Coronary artery (tissue), 2 donors: Measurements from ENCODE around the gene BCAR1.

ENCODE experiments used
- DNase-seq: peaks from one replicate; pipeline ENCODE4 v3.0.0-alpha.2; 2017; ENCODE audit warnings: low spot score
- H3K27ac ChIP-seq, 2 donors: fragments of 200-600 bp; sonication (generic); one replicate each; pipeline ENCODE4 v1.5.1; 2016 to 2019
- H3K4me3 ChIP-seq: fragments of 200-600 bp; sonication (generic); 2 replicates; pipeline ENCODE4 v1.5.1; 2016; ENCODE audit warnings: mild to moderate bottlenecking, moderate library complexity
- CTCF ChIP-seq: fragments of 200-600 bp; sonication (generic); IDR thresholded peaks from one replicate; pipeline ENCODE4 v1.5.1; 2019; ENCODE audit warnings: antibody characterized with exemption

BCAR1 gene

GRCh38 chr16:75236232-75236631 lies 15.2 kb downstream of the BCAR1 start:
- TF ChIP-seq CTCF: no peak

DNA sequence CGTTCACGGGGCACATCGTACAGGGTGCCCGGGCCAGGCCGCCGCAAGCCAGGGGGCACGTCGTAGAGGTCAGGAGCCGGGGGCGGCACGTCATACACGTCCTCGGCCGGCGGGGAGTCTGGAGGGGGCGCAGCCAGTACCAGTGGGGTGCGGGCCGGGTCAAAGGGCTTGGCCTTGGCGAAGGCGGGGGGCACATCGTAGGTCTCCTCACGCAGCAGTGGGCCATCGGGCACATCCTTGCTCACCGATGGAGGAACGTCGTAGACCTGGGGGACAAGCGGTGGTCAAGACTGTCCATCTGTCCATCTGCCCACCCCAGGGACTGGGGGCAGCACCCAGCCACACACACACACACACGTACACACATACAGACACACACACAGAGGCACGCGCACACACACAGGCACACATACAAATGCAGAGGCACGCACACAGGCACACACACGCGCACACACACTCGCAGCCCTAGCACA lies 15.7 kb downstream of the BCAR1 start:
- no peak overlapping the region for H3K4me3 ChIP-seq
- no peak for TF ChIP-seq CTCF
- no peak for DNase-seq
- peak overlapping the region in 1 of 2 donors; percentile 94 for H3K27ac ChIP-seq

More at GRCh38 chr16:75236232-75236631, 15.2 kb downstream of the BCAR1 start:
- Histone ChIP-seq H3K4me3 (no peak overlapping the region), H3K27ac (peak overlapping the region in 1 of 2 donors; percentile 94)
- DNase-seq: no peak

DNA sequence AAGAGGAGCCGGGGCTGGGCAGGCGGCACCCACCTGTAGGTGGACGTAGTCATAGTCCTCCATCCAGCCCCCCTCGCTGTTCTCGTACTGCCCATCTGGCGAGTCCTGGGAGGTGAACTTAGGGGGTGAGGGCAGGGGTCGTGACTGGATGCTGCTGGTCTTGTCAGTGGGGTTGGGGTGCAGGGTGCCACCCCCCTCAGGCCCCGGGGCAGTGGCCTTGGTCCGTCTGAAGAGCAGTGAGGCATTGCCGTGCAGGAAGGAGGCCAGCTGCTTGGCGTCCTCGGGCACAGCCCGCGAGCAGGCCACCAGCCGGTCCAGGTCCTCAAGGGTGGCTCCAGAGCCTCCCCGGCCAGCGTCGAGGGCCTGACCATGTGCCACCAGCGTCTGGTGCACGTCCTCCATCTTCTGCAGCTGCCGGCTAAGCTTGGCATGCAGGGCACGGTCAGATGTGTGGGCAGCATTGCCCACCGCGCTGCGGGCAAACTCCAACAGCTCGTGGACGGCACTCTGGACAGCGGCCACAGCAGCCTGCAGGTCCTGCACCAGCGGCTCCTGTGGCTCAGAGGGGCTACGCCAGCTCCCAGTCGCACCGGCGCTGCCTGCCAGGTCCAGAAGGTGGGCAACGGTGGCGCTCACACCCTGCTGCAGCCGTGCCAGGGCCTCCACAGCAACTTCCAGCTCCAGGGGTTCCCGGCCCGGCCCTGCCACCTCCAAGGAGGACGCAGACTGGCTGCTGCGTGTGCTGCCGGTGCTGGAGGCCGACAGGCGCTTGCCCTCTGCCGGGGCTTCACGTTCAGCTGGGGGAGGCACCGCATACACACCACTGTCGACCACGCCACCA lies 16.3 kb downstream of the BCAR1 start:
- DNase-seq: no peak
- Histone ChIP-seq H3K4me3 (no peak overlapping the region), H3K27ac (peak overlapping the region; percentile 60 to 94)
- no peak for TF ChIP-seq CTCF

DNA sequence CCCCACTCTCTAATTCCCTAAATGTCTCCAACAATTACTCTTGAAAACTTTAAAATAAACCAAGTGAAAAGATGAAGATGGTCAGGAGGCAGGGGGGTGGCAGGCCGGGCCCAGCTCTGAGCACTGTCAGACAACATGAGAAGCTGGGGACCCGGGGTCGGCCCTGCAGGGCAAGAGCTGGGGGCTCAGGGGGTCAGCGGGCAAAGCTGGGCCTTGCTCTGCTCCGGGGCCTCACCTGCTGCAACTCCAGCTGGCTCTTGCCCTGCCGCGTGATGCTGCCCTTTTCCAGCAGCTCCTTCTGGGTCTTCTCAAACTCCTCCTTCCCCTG lies 17.8 kb downstream of the BCAR1 start:
- DNase-seq: no peak
- peak overlapping the region in 1 of 2 donors; percentile 94 for H3K27ac ChIP-seq
- no peak overlapping the region for H3K4me3 ChIP-seq
- TF ChIP-seq CTCF: no peak

DNA sequence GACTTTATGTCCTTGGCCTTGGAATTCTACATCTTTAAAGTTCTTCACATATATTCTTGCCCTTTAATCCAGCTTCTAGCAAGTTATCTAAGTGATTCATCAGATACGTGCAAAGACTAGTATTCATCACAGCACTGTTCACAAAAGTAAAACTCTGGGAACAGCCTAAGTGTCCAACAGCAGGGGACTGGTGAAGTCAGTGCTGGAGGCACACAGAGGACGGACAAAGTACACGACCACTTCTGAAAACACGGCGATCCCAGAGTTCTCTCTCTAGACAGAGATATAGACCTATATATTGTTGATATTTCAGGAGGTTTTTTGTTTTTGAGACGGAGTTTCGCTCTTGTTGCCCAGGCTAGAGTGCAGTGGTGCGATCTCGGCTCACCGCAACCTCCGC lies 19.9 kb downstream of the BCAR1 start:
- no peak for DNase-seq
- Histone ChIP-seq H3K4me3 (no peak overlapping the region), H3K27ac (no peak overlapping the region)
- TF ChIP-seq CTCF: no peak

- peak overlapping the region in 1 of 2 donors; percentile 23 for H3K27ac ChIP-seq
- DNase-seq: no peak
Measured at GRCh38 chr16:75230471-75231110, 20.8 kb downstream of the BCAR1 start.

More at GRCh38 chr16:75230471-75231110, 20.8 kb downstream of the BCAR1 start:
- no peak overlapping the region for H3K4me3 ChIP-seq
- TF ChIP-seq CTCF: no peak
